ENCODE data around the gene RCBTB2. TPM values are rescaled to one million over a fixed set of nuclear protein-coding genes. Genes with fewer than 3 reads are reported as not detected.
"Not testable (repeated sequence)": the region's sequence is repeated elsewhere in the genome, so short reads cannot be mapped to it uniquely, and the experiment has no call there.

The RCBTB2 gene
- total and polyA plus RNA-seq, 7 experiments from 2014 or later, result 7.6 to 19.7 (median 11.5) TPM

GRCh38 chr13:48457578-48458242 lies 75.2 kb downstream of the RCBTB2 start:
- Mint-ChIP-seq H3K36me3 (peaks cover 11 to 64% (median 49%) of the 10 kb centered on the region in 5 donors), H3K27ac (no peak overlapping the region), H3K27me3 (no peaks in the 10 kb centered on the region), H3K4me3 (no peak overlapping the region), H3K9me3 (peaks cover 0 to 7% (median 0%) of the 10 kb centered on the region in 11 donors), H3K4me1 (peaks cover 3 to 14% (median 7%) of the 10 kb centered on the region in 7 donors)
- H3K9me3 ChIP-seq (ENCODE audit: control insufficient read depth in 2 of 3, low read length in 3 of 3), result no peaks in the 10 kb centered on the region
- intact Hi-C loops (cut with micrococcal nuclease), result no loop called here
- no peak overlapping the region for H3K27ac ChIP-seq (ENCODE audit: low read depth, low read length)
- no peaks in the 10 kb centered on the region for H3K4me1 ChIP-seq (ENCODE audit: control insufficient read depth in 2 of 2, insufficient read depth in 2 of 2, low read length in 2 of 2)
- peaks cover 0 to 28% (median 0%) of the 10 kb centered on the region in 3 experiments for H3K36me3 ChIP-seq (ENCODE audit: control insufficient read depth in 2 of 3, insufficient read depth in 3 of 3, low read length in 3 of 3)
- ATAC-seq, result no peak
- POLR2A ChIA-PET, result no interaction called here
- no peaks in the 10 kb centered on the region for H3K27me3 ChIP-seq (ENCODE audit: control insufficient read depth in 2 of 2, insufficient read depth in 2 of 2, low read length in 2 of 2)
- CTCF ChIA-PET, result interaction anchor here (1.0 to 1.1 kb wide), 2 partner anchors 43 to 57 kb away, joined by 3 read pairs; no protein-coding TSS in a partner anchor
- no peak for DNase-seq
- no peak overlapping the region for H3K4me3 ChIP-seq (ENCODE audit: low read length)

GRCh38 chr13:48456546-48456945 lies 76.3 kb downstream of the RCBTB2 start:
- peaks cover 0 to 28% (median 0%) of the 10 kb centered on the region in 3 experiments for H3K36me3 ChIP-seq (ENCODE audit: control insufficient read depth in 2 of 3, insufficient read depth in 3 of 3, low read length in 3 of 3)
- no peak overlapping the region for H3K4me3 Mint-ChIP-seq
- CTCF ChIA-PET, result interaction anchor here (1.0 kb wide), 1 partner anchor 42 kb away, joined by 3 read pairs; no protein-coding TSS in a partner anchor

GRCh38 chr13:48451196-48451595 lies 81.7 kb downstream of the RCBTB2 start:
- H3K4me1 ChIP-seq (ENCODE audit: control insufficient read depth in 2 of 2, insufficient read depth in 2 of 2, low read length in 2 of 2); H3K4me3 ChIP-seq (ENCODE audit: low read length); ATAC-seq; H3K27ac Mint-ChIP-seq; H3K36me3 ChIP-seq (ENCODE audit: control insufficient read depth in 2 of 3, insufficient read depth in 3 of 3, low read length in 3 of 3); H3K27ac ChIP-seq (ENCODE audit: low read depth, low read length); H3K27me3 Mint-ChIP-seq; H3K9me3 ChIP-seq (ENCODE audit: control insufficient read depth in 2 of 3, low read length in 3 of 3); intact Hi-C loops (cut with micrococcal nuclease); DNase-seq; H3K27me3 ChIP-seq (ENCODE audit: control insufficient read depth in 2 of 2, insufficient read depth in 2 of 2, low read length in 2 of 2): not testable (repeated sequence)
- Mint-ChIP-seq H3K36me3 (peaks cover 21 to 51% (median 34%) of the 10 kb centered on the region in 5 donors), H3K4me1 (peaks cover 14 to 49% (median 31%) of the 10 kb centered on the region in 7 donors), H3K9me3 (peaks cover 0 to 24% (median 14%) of the 10 kb centered on the region in 11 donors), H3K4me3 (peak overlapping the region in 1 of 10 donors; percentile 9)
- POLR2A ChIA-PET, result interaction anchor here (1.0 to 1.1 kb wide), 2 partner anchors 10 to 41 kb away, joined by 3 to 4 read pairs; no protein-coding TSS in a partner anchor
- CTCF ChIA-PET, result interaction anchor here (0.6 kb wide), 1 partner anchor 129 kb away, joined by 3 read pairs; no protein-coding TSS in a partner anchor

More at GRCh38 chr13:48456546-48456945, 76.3 kb downstream of the RCBTB2 start:
- H3K27ac Mint-ChIP-seq, result no peak overlapping the region
- DNase-seq (no peak), ATAC-seq (no peak)
- H3K4me1 Mint-ChIP-seq, result peaks cover 6 to 20% (median 11%) of the 10 kb centered on the region in 7 donors
- H3K36me3 Mint-ChIP-seq, result peaks cover 11 to 58% (median 55%) of the 10 kb centered on the region in 5 donors
- intact Hi-C loops (cut with micrococcal nuclease), result no loop called here
- Histone ChIP-seq H3K4me1 (ENCODE audit: control insufficient read depth in 2 of 2, insufficient read depth in 2 of 2, low read length in 2 of 2) (no peaks in the 10 kb centered on the region), H3K4me3 (ENCODE audit: low read length) (no peak overlapping the region), H3K27me3 (ENCODE audit: control insufficient read depth in 2 of 2, insufficient read depth in 2 of 2, low read length in 2 of 2) (no peaks in the 10 kb centered on the region), H3K9me3 (ENCODE audit: control insufficient read depth in 2 of 3, low read length in 3 of 3) (no peaks in the 10 kb centered on the region), H3K27ac (ENCODE audit: low read depth, low read length) (no peak overlapping the region)
- POLR2A ChIA-PET, result interaction anchor here (0.6 kb wide), 1 partner anchor 800 kb away, joined by 3 read pairs; no protein-coding TSS in a partner anchor
- H3K27me3 Mint-ChIP-seq, result no peaks in the 10 kb centered on the region
- peaks cover 0 to 14% (median 3%) of the 10 kb centered on the region in 11 donors for H3K9me3 Mint-ChIP-seq

- Histone ChIP-seq H3K4me1 (ENCODE audit: control insufficient read depth in 2 of 2, insufficient read depth in 2 of 2, low read length in 2 of 2) (peaks cover 0 to 4% of the 10 kb centered on the region in 2 donors), H3K4me3 (ENCODE audit: low read length) (no peak overlapping the region), H3K36me3 (ENCODE audit: control insufficient read depth in 2 of 3, insufficient read depth in 3 of 3, low read length in 3 of 3) (peaks cover 0 to 10% (median 0%) of the 10 kb centered on the region in 3 experiments), H3K27me3 (ENCODE audit: control insufficient read depth in 2 of 2, insufficient read depth in 2 of 2, low read length in 2 of 2) (no peaks in the 10 kb centered on the region), H3K27ac (ENCODE audit: low read depth, low read length) (no peak overlapping the region), H3K9me3 (ENCODE audit: control insufficient read depth in 2 of 3, low read length in 3 of 3) (no peaks in the 10 kb centered on the region)
- ChIA-PET POLR2A (interaction anchor here (0.6 to 0.7 kb wide), 2 partner anchors 15 to 120 kb away, joined by 3 to 4 read pairs; no protein-coding TSS in a partner anchor), CTCF (no interaction called here)
- intact Hi-C loops (cut with micrococcal nuclease), result loop anchor here (2.0 to 5.0 kb wide), 4 partner anchors 19 to 49 kb away; partner anchors contain the start of gene LPAR6 (in 1 of the 2)
- peaks cover 0 to 24% (median 14%) of the 10 kb centered on the region in 11 donors for H3K9me3 Mint-ChIP-seq
- H3K4me3 Mint-ChIP-seq, result peak overlapping the region in 4 of 10 donors; percentile 67 to 79 (median 74)
- peaks cover 20 to 45% (median 27%) of the 10 kb centered on the region in 5 donors for H3K36me3 Mint-ChIP-seq
- peak overlapping the region in 3 of 9 donors; percentile 3 to 53 (median 32) for H3K27ac Mint-ChIP-seq
- no peaks in the 10 kb centered on the region for H3K27me3 Mint-ChIP-seq
- peaks cover 10 to 45% (median 31%) of the 10 kb centered on the region in 7 donors for H3K4me1 Mint-ChIP-seq
- DNase-seq, result no peak
- ATAC-seq, result no peak
Observed at GRCh38 chr13:48449656-48450055, 83.2 kb downstream of the RCBTB2 start.

- ATAC-seq (no peak), DNase-seq (no peak)
- H3K4me1 Mint-ChIP-seq, result peaks cover 12 to 46% (median 35%) of the 10 kb centered on the region in 7 donors
- H3K27ac ChIP-seq (ENCODE audit: low read depth, low read length), result no peak overlapping the region
- H3K4me3 ChIP-seq (ENCODE audit: low read length), result no peak overlapping the region
- H3K27me3 ChIP-seq (ENCODE audit: control insufficient read depth in 2 of 2, insufficient read depth in 2 of 2, low read length in 2 of 2), result no peaks in the 10 kb centered on the region
- H3K9me3 ChIP-seq (ENCODE audit: control insufficient read depth in 2 of 3, low read length in 3 of 3), result no peaks in the 10 kb centered on the region
- peaks cover 15 to 39% (median 23%) of the 10 kb centered on the region in 5 donors for H3K36me3 Mint-ChIP-seq
- H3K36me3 ChIP-seq (ENCODE audit: control insufficient read depth in 2 of 3, insufficient read depth in 3 of 3, low read length in 3 of 3), result peaks cover 0 to 4% (median 0%) of the 10 kb centered on the region in 3 experiments
- ChIA-PET CTCF (interaction anchor here (1.6 kb wide), 1 partner anchor 131 kb away, joined by 4 read pairs; no protein-coding TSS in a partner anchor), POLR2A (interaction anchor here (0.6 to 0.7 kb wide), 3 partner anchors 15 to 120 kb away, joined by 3 to 5 read pairs (median 4); no protein-coding TSS in a partner anchor)
- intact Hi-C loops (cut with micrococcal nuclease), result loop anchor here (2.0 to 5.0 kb wide), 4 partner anchors 18 to 48 kb away; partner anchors contain the start of gene LPAR6 (in 1 of the 2)
- peak overlapping the region in 4 of 9 donors; percentile 3 to 61 (median 42) for H3K27ac Mint-ChIP-seq
- H3K9me3 Mint-ChIP-seq, result peaks cover 0 to 24% (median 14%) of the 10 kb centered on the region in 11 donors
- H3K4me1 ChIP-seq (ENCODE audit: control insufficient read depth in 2 of 2, insufficient read depth in 2 of 2, low read length in 2 of 2), result peaks cover 0 to 5% of the 10 kb centered on the region in 2 donors
- H3K4me3 Mint-ChIP-seq, result peak overlapping the region; percentile 4 to 79 (median 70)
- H3K27me3 Mint-ChIP-seq, result no peaks in the 10 kb centered on the region
Observed at GRCh38 chr13:48448959-48449614, 83.8 kb downstream of the RCBTB2 start.
